ENCODE data around the gene BTBD7.

BTBD7 gene

GRCh38 chr14:93220509-93220908, 112.3 kb downstream of the BTBD7 start:
- H3K27ac ChIP-seq, result no peak overlapping the region
- TF ChIP-seq CTCF (conservative IDR thresholded peaks at IDR 0.05) (no peak), ZFX (IDR thresholded peaks at IDR 0.05) (no peak)

GRCh38 chr14:93219103-93219726, 113.6 kb downstream of the BTBD7 start:
- H3K27ac ChIP-seq, result no peak overlapping the region
- TF ChIP-seq CTCF (conservative IDR thresholded peaks at IDR 0.05), result peak; percentile 87
- TF ChIP-seq ZFX (IDR thresholded peaks at IDR 0.05), result no peak

- TF ChIP-seq ZFX (IDR thresholded peaks at IDR 0.05), result no peak
- TF ChIP-seq CTCF (conservative IDR thresholded peaks at IDR 0.05), result no peak
- no peak overlapping the region for H3K27ac ChIP-seq
These were observed 118.2 kb downstream of the BTBD7 start for GRCh38 chr14:93214598-93214997.

- TF ChIP-seq CTCF (conservative IDR thresholded peaks at IDR 0.05), result no peak
- no peak for TF ChIP-seq ZFX (IDR thresholded peaks at IDR 0.05)
- H3K27ac ChIP-seq, result no peak overlapping the region
These were observed 120.4 kb downstream of the BTBD7 start for GRCh38 chr14:93212432-93212831.

- TF ChIP-seq ZFX (IDR thresholded peaks at IDR 0.05) (peak; percentile 80), CTCF (conservative IDR thresholded peaks at IDR 0.05) (peak; percentile 61)
- peak overlapping the region; percentile 85 for H3K27ac ChIP-seq
These were observed 125.1 kb downstream of the BTBD7 start for GRCh38 chr14:93207468-93208308.

GRCh38 chr14:93206793-93207467, 125.9 kb downstream of the BTBD7 start, which contains the start of the genes GON7 and UBR7:
GON7 (minus strand) TSS chr14:93207065; CDS start chr14:93207037, 28 bp downstream.
UBR7 (plus strand) TSS chr14:93207256; CDS start chr14:93207292, 36 bp downstream.
- H3K27ac ChIP-seq, result peak within 1 kb of the TSS; percentile 85
- TF ChIP-seq ZFX (IDR thresholded peaks at IDR 0.05), result no peak; the same call in 1 of the 2 replicates
- TF ChIP-seq CTCF (conservative IDR thresholded peaks at IDR 0.05), result peak; percentile 68
